ENCODE results near the gene TMEM203. TPM values are rescaled to one million over a fixed set of nuclear protein-coding genes. Genes with fewer than 3 reads are reported as not detected.

Gene TMEM203
- total and polyA plus RNA-seq, 2 of the 13 experiments (the other 11 are each of a cell fraction or from before 2014, with no cell fraction given), result 23.4 to 36.7 TPM

- TF ChIP-seq NR2F2 (IDR thresholded peaks at IDR 0.05; ENCODE audit: borderline replicate concordance, low read depth) (no peak), ZNF296 (CRISPR knock-in tag; conservative IDR thresholded peaks at IDR 0.05) (no peak), TEAD2 (CRISPR knock-in tag; IDR thresholded peaks at IDR 0.05) (no peak)
Measured at GRCh38 chr9:137162505-137163364, 42.7 kb downstream of the TMEM203 start (continued).

GRCh38 chr9:137161558-137162486 is 43.6 kb downstream of the TMEM203 start:
- DNase-seq (ENCODE audit: low spot score) (no peak), FAIRE-seq (no peak), ATAC-seq (peak; percentile 12)
- Histone ChIP-seq H3K9me3 (ENCODE audit: low read length) (no peaks in the 10 kb centered on the region), H2AFZ (ENCODE audit: low read length) (no peak overlapping the region), H3K27me3 (ENCODE audit: control insufficient read depth in 1 of 2, insufficient read depth in 2 of 2, low read length in 2 of 2) (peaks cover 20 to 88% of the 10 kb centered on the region in 2 experiments; a peak in 4 of 5 replicates), H3K4me1 (ENCODE audit: insufficient read depth, low read length) (no peaks in the 10 kb centered on the region), H3K4me3 (replicated peaks in 1 of 3; ENCODE audit: insufficient read depth in 1 of 3, low read depth in 2 of 3, low read length in 3 of 3) (peak overlapping the region in 2 of 3 experiments; percentile 13 to 62; a peak in 3 of 6 replicates), H3K79me2 (ENCODE audit: insufficient read depth, low read length) (no peaks in the 10 kb centered on the region), H3K9ac (ENCODE audit: insufficient read depth, low read depth, low read length) (no peak overlapping the region), H3K36me3 (replicated peaks in 1 of 2; ENCODE audit: control insufficient read depth in 1 of 2, insufficient read depth in 2 of 2, low read length in 2 of 2) (no peaks in the 10 kb centered on the region), H3K4me2 (ENCODE audit: low read depth, low read length) (peak overlapping the region; percentile 63; the same call in 1 of the 2 replicates), H3K27ac (ENCODE audit: extremely low read length, insufficient read depth, low read length) (no peak overlapping the region), H4K20me1 (ENCODE audit: insufficient read depth, low read length) (no peaks in the 10 kb centered on the region)
- POLR2A ChIA-PET, result interaction anchor here (0.6 to 1.3 kb wide), 5 partner anchors 8 to 62 kb away, joined by 3 to 5 read pairs (median 3); partner anchors contain the start of genes LRRC26 and TPRN
- BruUV-seq (replicated peaks), result no TSS peak
- CTCF ChIA-PET (ENCODE audit: low intra/inter-chr PET ratio, low total read pairs), result interaction anchor here (1.1 kb wide), 1 partner anchor 74 kb away, joined by 3 read pairs; no protein-coding TSS in a partner anchor
- intact Hi-C loops (cut with micrococcal nuclease; ENCODE audit: unreplicated experiment), result no loop called here
- 0 out of 2 replicates have a peak, but pooled peaks have one; percentile 30 for TF ChIP-seq MTF2 (CRISPR knock-in tag; IDR thresholded peaks at IDR 0.05; ENCODE audit: borderline replicate concordance)
- no peak for TF ChIP-seq ZNF737 (CRISPR knock-in tag; IDR thresholded peaks at IDR 0.05; ENCODE audit: borderline replicate concordance)
- no peak for TF ChIP-seq ZNF441 (CRISPR knock-in tag; IDR thresholded peaks at IDR 0.05; ENCODE audit: borderline replicate concordance)
- TF ChIP-seq MBD4 (IDR thresholded peaks at IDR 0.05; ENCODE audit: borderline replicate concordance, low read length), result no peak
- 11% methylated on average over 7 of the region's 71 CpGs for WGBS (ENCODE audit: low lambda C conversion rate)
- in situ Hi-C loops (cut with HindIII; ENCODE audit: extremely low pct_ligation_motif_present, low pct_unique_long_range_greater_than_20kb), result no loop called here
